Neural cell (in vitro differentiated cells): Measurements from ENCODE around the gene PTBP2. TPM values are rescaled to one million over a fixed set of nuclear protein-coding genes. Genes with fewer than 3 reads are reported as not detected.

Source experiments
- H2AFZ ChIP-seq: fragments of 200-600, 300-800 bp; sonication (generic), shearing (Covaris generic); 2 replicates; pipeline ENCODE4 v1.6.0; 2014; ENCODE audit warnings: low read depth, mild to moderate bottlenecking, antibody characterized with exemption, low read length, moderate library complexity
- H3F3A ChIP-seq: fragments of 200-600 bp; shearing (Covaris generic); 2 replicates; pipeline ENCODE4 v1.6.1; 2016; ENCODE audit warnings: mild to moderate bottlenecking, moderate library complexity, mixed read lengths, antibody characterized with exemption, low read length; ENCODE audit not compliant: insufficient read depth, poor library complexity, severe bottlenecking
- H3K27ac ChIP-seq: fragments of 200-600, 300-800 bp; sonication (generic), shearing (Covaris generic); 2 replicates; pipeline ENCODE4 v1.5.1; 2014; ENCODE audit warnings: mild to moderate bottlenecking, low read length, moderate library complexity
- H3K27me3 ChIP-seq: fragments of 300-800, 200-600 bp; sonication (generic), shearing (Covaris generic); 2 replicates; pipeline ENCODE4 v1.6.0; 2014; ENCODE audit warnings: mild to moderate bottlenecking, low read depth, low read length, moderate library complexity; ENCODE audit not compliant: insufficient read depth
- H3K36me3 ChIP-seq: fragments of 300-800, 200-600 bp; sonication (generic), shearing (Covaris generic); 2 replicates; pipeline ENCODE4 v1.5.1; 2014; ENCODE audit warnings: mild to moderate bottlenecking, antibody characterized with exemption, low read length, moderate library complexity; ENCODE audit not compliant: insufficient read depth
- H3K4me2 ChIP-seq: fragments of 300-800, 200-600 bp; sonication (generic), shearing (Covaris generic); 2 replicates; pipeline ENCODE4 v1.6.0; 2014; ENCODE audit warnings: mild to moderate bottlenecking, low read length
- H3K4me3 ChIP-seq: fragments of 300-800, 200-600 bp; sonication (generic), shearing (Covaris generic); 2 replicates; pipeline ENCODE4 v1.5.1; 2014; ENCODE audit warnings: mild to moderate bottlenecking, low read length, moderate library complexity
- H3K79me2 ChIP-seq: fragments of 200-600 bp; shearing (Covaris generic); replicated peaks from 2 replicates; pipeline ENCODE4 v1.6.0; 2014; ENCODE audit warnings: mild to moderate bottlenecking, low read length, moderate library complexity; ENCODE audit not compliant: insufficient read depth
- H3K9ac ChIP-seq: fragments of 300-800, 200-600 bp; sonication (generic), shearing (Covaris generic); 2 replicates; pipeline ENCODE4 v1.6.1; 2016; ENCODE audit warnings: mild to moderate bottlenecking, low read length, mixed read lengths
- H3K9me2 ChIP-seq: fragments of 200-600 bp; shearing (Covaris generic); 2 replicates; pipeline ENCODE4 v1.6.1; 2016; ENCODE audit warnings: mild to moderate bottlenecking, low read length, mixed read lengths; ENCODE audit not compliant: insufficient read depth
- H3K9me3 ChIP-seq: fragments of 200-600, 300-800 bp; sonication (generic), shearing (Covaris generic); 2 replicates; pipeline ENCODE4 v1.6.1; 2016; ENCODE audit warnings: mild to moderate bottlenecking, mixed run types, low read length, moderate library complexity, mixed read lengths
- H4K20me1 ChIP-seq: fragments of 200-600 bp; shearing (Covaris generic); 2 replicates; pipeline ENCODE4 v1.6.1; 2016; ENCODE audit warnings: mild to moderate bottlenecking, mixed run types; ENCODE audit not compliant: insufficient read depth
- MXI1 ChIP-seq: fragments of 450-650 bp; conservative IDR thresholded peaks from 2 replicates; pipeline ENCODE4 v1.6.1; 2014; ENCODE audit warnings: antibody characterized with exemption, mild to moderate bottlenecking; ENCODE audit not compliant: poor library complexity, severe bottlenecking
- polyA plus RNA-seq: library from polyadenylated mRNA; depleted of rRNA; stranded (reverse); fragments of >200 nt; gene quantifications from 2 replicates; pipeline ENCODE4 v1.2.3, GENCODE V29; 2014

Gene PTBP2
- polyA plus RNA-seq, 1 donor from 2014 or later = 319 TPM

GRCh38 chr1:96863449-96863848 lies 141.9 kb downstream of the PTBP2 start:
- H4K20me1 ChIP-seq = no peaks in the 10 kb centered on the region
- no peak overlapping the region for H2AFZ ChIP-seq
- no peak overlapping the region for H3K4me3 ChIP-seq
- no peaks in the 10 kb centered on the region for H3K27me3 ChIP-seq
- H3K9me3 ChIP-seq = no peaks in the 10 kb centered on the region
- H3K9ac ChIP-seq = no peak overlapping the region
- H3K9me2 ChIP-seq = no peaks in the 10 kb centered on the region
- no peaks in the 10 kb centered on the region for H3K36me3 ChIP-seq
- H3K27ac ChIP-seq = no peak overlapping the region
- TF ChIP-seq MXI1 = no peak
- no peak overlapping the region for H3K4me2 ChIP-seq
- no peaks in the 10 kb centered on the region for H3F3A ChIP-seq
- no peaks in the 10 kb centered on the region for H3K79me2 ChIP-seq
